Fibroblast of skin of back (primary cell): ENCODE results near the gene ORC6.

Source experiments
- DNase-seq: peaks from one replicate; pipeline ENCODE4 v3.0.0-alpha.2; 2013

The ORC6 gene

GRCh38 chr16:46701615-46702014 is 12.2 kb downstream of the ORC6 start:
- DNase-seq: no peak

GRCh38 chr16:46702030-46702429 is 12.6 kb downstream of the ORC6 start:
- no peak for DNase-seq

- no peak for DNase-seq
Measured at GRCh38 chr16:46706642-46707041, 17.2 kb downstream of the ORC6 start.

GRCh38 chr16:46709469-46710005 is 20.1 kb downstream of the ORC6 start:
- no peak for DNase-seq

- DNase-seq: no peak
Measured at GRCh38 chr16:46711106-46712058, 21.9 kb downstream of the ORC6 start.

- DNase-seq: no peak
Measured at GRCh38 chr16:46712911-46713310, 23.5 kb downstream of the ORC6 start.

GRCh38 chr16:46713634-46714033 is 24.2 kb downstream of the ORC6 start:
- DNase-seq: no peak

GRCh38 chr16:46714797-46715591 is 25.5 kb downstream of the ORC6 start:
- DNase-seq: no peak

GRCh38 chr16:46715769-46716305 is 26.4 kb downstream of the ORC6 start:
- no peak for DNase-seq

GRCh38 chr16:46717692-46718091 is 28.2 kb downstream of the ORC6 start:
- no peak for DNase-seq

GRCh38 chr16:46718214-46718613 is 28.8 kb downstream of the ORC6 start:
- no peak for DNase-seq

GRCh38 chr16:46719528-46719927 is 30.1 kb downstream of the ORC6 start:
- no peak for DNase-seq

- DNase-seq: no peak
Measured at GRCh38 chr16:46720619-46721018, 31.2 kb downstream of the ORC6 start.

GRCh38 chr16:46721885-46722284 is 32.4 kb downstream of the ORC6 start:
- no peak for DNase-seq

- no peak for DNase-seq
Measured at GRCh38 chr16:46727184-46727583, 37.7 kb downstream of the ORC6 start.

GRCh38 chr16:46727630-46728029 is 38.2 kb downstream of the ORC6 start:
- DNase-seq: no peak

GRCh38 chr16:46728806-46729205 is 39.3 kb downstream of the ORC6 start:
- DNase-seq: no peak

GRCh38 chr16:46729326-46729995 is 40.0 kb downstream of the ORC6 start:
- no peak for DNase-seq

- no peak for DNase-seq
Measured at GRCh38 chr16:46730126-46730525, 40.7 kb downstream of the ORC6 start.

GRCh38 chr16:46730801-46731690 is 41.6 kb downstream of the ORC6 start:
- DNase-seq: no peak
